LNCAP (cell line): ENCODE measurements around the gene ACOT11.

Experiments used
- CTCF ChIP-seq: fragments of 450-650 bp; IDR thresholded peaks from 2 replicates; pipeline ENCODE4 v1.5.1; 2017; ENCODE audit warnings: mild to moderate bottlenecking

ACOT11 gene

GRCh38 chr1:54506594-54506993 is 41.4 kb upstream of the ACOT11 start:
- no peak for TF ChIP-seq CTCF

- TF ChIP-seq CTCF: no peak
Measured at GRCh38 chr1:54507033-54507870, 40.8 kb upstream of the ACOT11 start.

GRCh38 chr1:54510715-54511270 is 37.2 kb upstream of the ACOT11 start:
- no peak for TF ChIP-seq CTCF

GRCh38 chr1:54516249-54516920 is 31.6 kb upstream of the ACOT11 start:
- no peak for TF ChIP-seq CTCF

DNA sequence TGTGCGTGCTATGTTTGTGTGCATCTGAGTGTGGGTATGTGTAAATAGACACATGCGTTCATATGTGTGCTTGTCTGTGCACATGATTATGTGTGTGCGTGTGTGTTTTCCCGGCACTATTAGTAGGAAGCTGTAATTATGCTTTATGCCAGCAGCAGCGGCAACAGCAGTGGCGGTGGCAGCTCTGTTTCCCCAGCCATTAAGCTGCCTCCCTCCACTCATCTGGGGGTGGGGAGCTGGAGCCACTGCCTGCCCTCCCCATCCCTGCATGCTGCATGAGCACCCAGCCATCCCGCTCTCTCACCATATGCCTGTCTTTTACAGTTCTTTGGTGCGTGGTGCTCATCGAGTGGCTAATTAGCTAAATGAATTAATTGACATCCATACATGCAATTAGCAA is 30.5 kb upstream of the ACOT11 start:
- TF ChIP-seq CTCF: no peak

DNA sequence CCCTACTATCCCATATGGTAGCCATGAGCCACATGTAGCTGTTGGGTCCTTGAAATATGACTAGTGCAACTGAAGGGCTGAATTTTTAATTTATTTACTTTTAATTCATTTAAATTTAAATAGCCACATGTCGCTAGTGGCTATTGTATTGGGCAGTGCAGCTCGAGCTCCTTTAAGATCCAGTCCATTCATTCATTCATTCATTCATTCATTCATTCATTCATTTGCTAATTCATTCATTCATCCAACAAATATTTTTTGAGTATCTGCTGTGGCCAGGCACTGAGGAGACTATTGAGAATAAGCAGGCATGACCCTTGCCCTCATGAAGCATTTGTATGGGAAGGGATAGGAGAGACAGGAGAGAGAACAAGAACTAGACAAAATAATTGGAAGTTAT is 29.5 kb upstream of the ACOT11 start:
- TF ChIP-seq CTCF: no peak

GRCh38 chr1:54519709-54520108 is 28.3 kb upstream of the ACOT11 start:
- TF ChIP-seq CTCF: 0 out of 2 replicates have a peak, but pooled peaks have one; percentile 14
